HEK293 (cell line): ENCODE data around the gene FGFR3.

Source experiments
- GLI4 ChIP-seq: fragments of 450-650 bp; formaldehyde crosslinking; IDR thresholded peaks from 2 replicates; pipeline ENCODE4 v1.5.1; 2016; ENCODE audit warnings: missing biosample characterization, missing genetic modification characterization
- OSR2 ChIP-seq: fragments of 450-650 bp; formaldehyde crosslinking; IDR thresholded peaks from 2 replicates; pipeline ENCODE4 v1.5.1; 2016; ENCODE audit warnings: missing biosample characterization, missing genetic modification characterization
- RBAK ChIP-seq: fragments of 450-650 bp; formaldehyde crosslinking; IDR thresholded peaks from 2 replicates; pipeline ENCODE4 v1.5.1; 2016; ENCODE audit warnings: missing biosample characterization, missing genetic modification characterization
- YY1 ChIP-seq: fragments of 450-650 bp; formaldehyde crosslinking; IDR thresholded peaks from 2 replicates; pipeline ENCODE4 v1.5.1; 2018; ENCODE audit warnings: missing biosample characterization, missing genetic modification characterization
- ZBTB17 ChIP-seq: fragments of 450-650 bp; formaldehyde crosslinking; IDR thresholded peaks from 2 replicates; pipeline ENCODE4 v1.5.1; 2016; ENCODE audit warnings: missing biosample characterization, missing genetic modification characterization
- ZBTB8A ChIP-seq: fragments of 450-650 bp; formaldehyde crosslinking; IDR thresholded peaks from 2 replicates; pipeline ENCODE4 v1.5.1; 2016; ENCODE audit warnings: missing biosample characterization, missing genetic modification characterization
- ZFHX2 ChIP-seq: fragments of 450-650 bp; formaldehyde crosslinking; conservative IDR thresholded peaks from 2 replicates; pipeline ENCODE4 v1.5.1; 2016; ENCODE audit warnings: missing biosample characterization, missing genetic modification characterization
- ZNF426 ChIP-seq: fragments of 450-650 bp; formaldehyde crosslinking; IDR thresholded peaks from 2 replicates; pipeline ENCODE4 v1.5.1; 2017; ENCODE audit warnings: missing biosample characterization, missing genetic modification characterization, mild to moderate bottlenecking, inconsistent platforms, moderate library complexity
- TF ChIP-seq, protein P1 (sequence below): fragments of 450-650 bp; formaldehyde crosslinking; IDR thresholded peaks from 2 replicates; pipeline ENCODE4 v1.5.1; 2016; ENCODE audit warnings: missing biosample characterization, missing genetic modification characterization
- TF ChIP-seq, protein P2 (sequence below): fragments of 450-650 bp; IDR thresholded peaks from 2 replicates; pipeline ENCODE4 v1.5.1; 2018; ENCODE audit warnings: missing biosample characterization, missing genetic modification characterization
- TF ChIP-seq, protein P3 (sequence below): fragments of 450-650 bp; formaldehyde crosslinking; IDR thresholded peaks from 2 replicates; pipeline ENCODE4 v1.5.1; 2016; ENCODE audit warnings: missing biosample characterization, missing genetic modification characterization

DNA sequence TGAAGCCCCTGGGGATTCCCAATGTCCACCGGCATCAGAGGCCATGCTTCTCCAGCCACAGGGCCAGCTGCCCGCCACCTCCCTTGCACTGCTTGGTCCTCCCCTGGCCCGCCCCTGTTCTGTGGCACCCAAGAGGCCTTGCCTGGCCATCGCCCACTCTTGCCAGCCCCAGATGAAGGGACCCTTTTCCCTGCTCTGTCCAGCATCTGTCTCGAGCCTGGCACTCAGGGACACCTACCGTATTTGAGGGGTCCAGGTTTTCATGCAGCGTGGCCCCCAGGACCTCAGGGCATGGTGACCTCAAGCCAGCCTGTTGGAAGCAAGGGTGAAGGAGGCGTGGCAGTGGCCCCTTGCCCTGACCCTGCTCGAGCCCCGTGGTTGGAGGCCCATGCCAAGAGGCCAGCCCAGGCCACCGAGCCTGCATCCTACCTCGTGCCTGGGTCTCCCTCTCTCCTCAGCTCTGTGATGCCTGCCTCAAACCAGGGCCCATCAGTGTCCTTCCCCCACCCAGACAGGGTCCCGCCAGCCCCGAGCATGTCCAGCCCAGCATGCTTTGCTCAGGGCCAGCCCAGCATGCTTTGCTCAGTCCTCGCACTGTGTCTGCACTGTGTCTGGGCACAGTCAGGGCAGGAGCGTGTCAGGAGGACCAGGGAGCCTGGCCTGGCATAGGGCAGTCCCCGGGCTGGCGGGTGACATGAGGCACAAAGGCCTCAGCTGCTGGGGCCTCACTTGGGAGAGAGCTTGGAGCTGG, 14.3 kb upstream of the FGFR3 start:
- TF ChIP-seq ZBTB8A (no peak), RBAK (no peak), GLI4 (no peak), OSR2 (tag by site-specific recombination) (no peak), ZBTB17 (tag by site-specific recombination) (no peak), ZFHX2 (tag by site-specific recombination) (no peak), ZNF426 (no peak), YY1 (tag by site-specific recombination) (no peak)
- TF ChIP-seq, protein P1, sequence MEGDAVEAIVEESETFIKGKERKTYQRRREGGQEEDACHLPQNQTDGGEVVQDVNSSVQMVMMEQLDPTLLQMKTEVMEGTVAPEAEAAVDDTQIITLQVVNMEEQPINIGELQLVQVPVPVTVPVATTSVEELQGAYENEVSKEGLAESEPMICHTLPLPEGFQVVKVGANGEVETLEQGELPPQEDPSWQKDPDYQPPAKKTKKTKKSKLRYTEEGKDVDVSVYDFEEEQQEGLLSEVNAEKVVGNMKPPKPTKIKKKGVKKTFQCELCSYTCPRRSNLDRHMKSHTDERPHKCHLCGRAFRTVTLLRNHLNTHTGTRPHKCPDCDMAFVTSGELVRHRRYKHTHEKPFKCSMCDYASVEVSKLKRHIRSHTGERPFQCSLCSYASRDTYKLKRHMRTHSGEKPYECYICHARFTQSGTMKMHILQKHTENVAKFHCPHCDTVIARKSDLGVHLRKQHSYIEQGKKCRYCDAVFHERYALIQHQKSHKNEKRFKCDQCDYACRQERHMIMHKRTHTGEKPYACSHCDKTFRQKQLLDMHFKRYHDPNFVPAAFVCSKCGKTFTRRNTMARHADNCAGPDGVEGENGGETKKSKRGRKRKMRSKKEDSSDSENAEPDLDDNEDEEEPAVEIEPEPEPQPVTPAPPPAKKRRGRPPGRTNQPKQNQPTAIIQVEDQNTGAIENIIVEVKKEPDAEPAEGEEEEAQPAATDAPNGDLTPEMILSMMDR (tag by site-specific recombination) = no peak
- TF ChIP-seq, protein P2, sequence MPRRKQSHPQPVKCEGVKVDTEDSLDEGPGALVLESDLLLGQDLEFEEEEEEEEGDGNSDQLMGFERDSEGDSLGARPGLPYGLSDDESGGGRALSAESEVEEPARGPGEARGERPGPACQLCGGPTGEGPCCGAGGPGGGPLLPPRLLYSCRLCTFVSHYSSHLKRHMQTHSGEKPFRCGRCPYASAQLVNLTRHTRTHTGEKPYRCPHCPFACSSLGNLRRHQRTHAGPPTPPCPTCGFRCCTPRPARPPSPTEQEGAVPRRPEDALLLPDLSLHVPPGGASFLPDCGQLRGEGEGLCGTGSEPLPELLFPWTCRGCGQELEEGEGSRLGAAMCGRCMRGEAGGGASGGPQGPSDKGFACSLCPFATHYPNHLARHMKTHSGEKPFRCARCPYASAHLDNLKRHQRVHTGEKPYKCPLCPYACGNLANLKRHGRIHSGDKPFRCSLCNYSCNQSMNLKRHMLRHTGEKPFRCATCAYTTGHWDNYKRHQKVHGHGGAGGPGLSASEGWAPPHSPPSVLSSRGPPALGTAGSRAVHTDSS = no peak
- TF ChIP-seq, protein P3, sequence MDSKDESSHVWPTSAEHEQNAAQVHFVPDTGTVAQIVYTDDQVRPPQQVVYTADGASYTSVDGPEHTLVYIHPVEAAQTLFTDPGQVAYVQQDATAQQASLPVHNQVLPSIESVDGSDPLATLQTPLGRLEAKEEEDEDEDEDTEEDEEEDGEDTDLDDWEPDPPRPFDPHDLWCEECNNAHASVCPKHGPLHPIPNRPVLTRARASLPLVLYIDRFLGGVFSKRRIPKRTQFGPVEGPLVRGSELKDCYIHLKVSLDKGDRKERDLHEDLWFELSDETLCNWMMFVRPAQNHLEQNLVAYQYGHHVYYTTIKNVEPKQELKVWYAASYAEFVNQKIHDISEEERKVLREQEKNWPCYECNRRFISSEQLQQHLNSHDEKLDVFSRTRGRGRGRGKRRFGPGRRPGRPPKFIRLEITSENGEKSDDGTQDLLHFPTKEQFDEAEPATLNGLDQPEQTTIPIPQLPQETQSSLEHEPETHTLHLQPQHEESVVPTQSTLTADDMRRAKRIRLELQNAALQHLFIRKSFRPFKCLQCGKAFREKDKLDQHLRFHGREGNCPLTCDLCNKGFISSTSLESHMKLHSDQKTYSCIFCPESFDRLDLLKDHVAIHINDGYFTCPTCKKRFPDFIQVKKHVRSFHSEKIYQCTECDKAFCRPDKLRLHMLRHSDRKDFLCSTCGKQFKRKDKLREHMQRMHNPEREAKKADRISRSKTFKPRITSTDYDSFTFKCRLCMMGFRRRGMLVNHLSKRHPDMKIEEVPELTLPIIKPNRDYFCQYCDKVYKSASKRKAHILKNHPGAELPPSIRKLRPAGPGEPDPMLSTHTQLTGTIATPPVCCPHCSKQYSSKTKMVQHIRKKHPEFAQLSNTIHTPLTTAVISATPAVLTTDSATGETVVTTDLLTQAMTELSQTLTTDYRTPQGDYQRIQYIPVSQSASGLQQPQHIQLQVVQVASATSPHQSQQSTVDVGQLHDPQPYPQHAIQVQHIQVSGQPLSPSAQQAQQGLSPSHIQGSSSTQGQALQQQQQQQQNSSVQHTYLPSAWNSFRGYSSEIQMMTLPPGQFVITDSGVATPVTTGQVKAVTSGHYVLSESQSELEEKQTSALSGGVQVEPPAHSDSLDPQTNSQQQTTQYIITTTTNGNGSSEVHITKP (tag by site-specific recombination) = no peak
